OCI-LY7 (cell line): ENCODE results near the gene TMEM204. TPM values are rescaled to one million over a fixed set of nuclear protein-coding genes. Genes with fewer than 3 reads are reported as not detected.

Experiments
- BruUV-seq: library from RNA; stranded (reverse); fragments of 400-500 nt; replicated peaks from 2 replicates; lab custom pipeline; 2021; lab: Mats Ljungman, UMichigan
- CTCF ChIA-PET: fragments of 300-600 bp; sonication (Branson Sonifier 250); formaldehyde crosslinking; loops from one replicate; lab custom pipeline; 2022; ENCODE audit warnings: antibody characterized with exemption; ENCODE audit not compliant: unreplicated experiment; lab: Charles Lee
- POLR2A ChIA-PET: fragments of 300-600 bp; sonication (Branson Sonifier 250); formaldehyde crosslinking; loops from one replicate; lab custom pipeline; 2022; ENCODE audit warnings: antibody characterized with exemption; lab: Charles Lee
- DNase-seq: peaks from one replicate; pipeline ENCODE4 v3.0.0-alpha.2; 2015; ENCODE audit warnings: low spot score
- H2AFZ ChIP-seq: fragments of 200-600 bp; sonication (generic), shearing (Covaris generic); 2 replicates; pipeline ENCODE4 v1.6.1; 2014; ENCODE audit warnings: mild to moderate bottlenecking, antibody characterized with exemption, low read length, moderate library complexity
- H3K27ac ChIP-seq: fragments of 200-600 bp; sonication (generic); 2 replicates; pipeline ENCODE4 v1.5.1; 2014; ENCODE audit warnings: mixed run types, low read depth, mild to moderate bottlenecking, moderate library complexity, low read length, inconsistent platforms; ENCODE audit not compliant: poor library complexity, severe bottlenecking
- H3K36me3 ChIP-seq: fragments of 200-600 bp; sonication (generic); 2 replicates; pipeline ENCODE4 v1.6.1; 2014; ENCODE audit warnings: mild to moderate bottlenecking, antibody characterized with exemption, low read length, moderate library complexity, mixed read lengths; ENCODE audit not compliant: insufficient read depth
- H3K4me1 ChIP-seq: fragments of 200-600 bp; sonication (generic); 2 replicates; pipeline ENCODE4 v1.5.1; 2014; ENCODE audit warnings: mild to moderate bottlenecking, low read length; ENCODE audit not compliant: insufficient read depth, poor library complexity, severe bottlenecking
- H3K4me2 ChIP-seq: fragments of 200-600 bp; sonication (generic); 2 replicates; pipeline ENCODE4 v1.6.1; 2014; ENCODE audit warnings: mild to moderate bottlenecking, low read length
- H3K4me3 ChIP-seq: fragments of 200-600 bp; sonication (generic); 2 replicates; pipeline ENCODE4 v1.5.1; 2014; ENCODE audit warnings: mild to moderate bottlenecking, low read depth, low read length; ENCODE audit not compliant: poor library complexity, severe bottlenecking
- H3K79me2 ChIP-seq: fragments of 200-600 bp; sonication (generic); 2 replicates; pipeline ENCODE4 v1.6.1; 2016; ENCODE audit warnings: low read depth, mild to moderate bottlenecking, low read length, moderate library complexity, mixed read lengths; ENCODE audit not compliant: insufficient read depth
- H3K9me2 ChIP-seq: fragments of 200-600 bp; sonication (generic); 2 replicates; pipeline ENCODE4 v1.6.1; 2016; ENCODE audit warnings: mild to moderate bottlenecking, low read length, mixed read lengths; ENCODE audit not compliant: insufficient read depth
- H3K9me3 ChIP-seq: fragments of 200-600 bp; sonication (generic); 2 replicates; pipeline ENCODE4 v1.6.1; 2014; ENCODE audit warnings: mild to moderate bottlenecking, mixed run types, low read length, mixed read lengths
- H4K20me1 ChIP-seq: fragments of 200-600 bp; sonication (generic); 2 replicates; pipeline ENCODE4 v1.6.1; 2014; ENCODE audit warnings: mild to moderate bottlenecking, antibody characterized with exemption, low read length, moderate library complexity, mixed read lengths; ENCODE audit not compliant: insufficient read depth
- EZH2phosphoT487 ChIP-seq: fragments of 200-600 bp; sonication (generic); IDR thresholded peaks from 2 replicates; pipeline ENCODE4 v1.6.1; 2018; ENCODE audit warnings: low read depth, borderline replicate concordance, mild to moderate bottlenecking, mixed run types, antibody characterized with exemption, low read length, moderate library complexity, mixed read lengths
- intact Hi-C: fragments of 100-400 bp; cut with micrococcal nuclease; formaldehyde crosslinking; loops from one replicate; pipeline ENCODE4 v1.10.0; 2022; ENCODE audit not compliant: unreplicated experiment
- total RNA-seq, 2 experiments: library from RNA; depleted of rRNA in 1 of 2; stranded (reverse); fragments of >200 nt in 1 of 2; shearing (Covaris generic) in 1 of 2; gene quantifications; 2 replicates each; pipeline ENCODE4 v1.2.3, GENCODE V29; 2014 to 2022
- TF ChIP-seq, protein P1 (sequence below): fragments of 200-600 bp; sonication (generic); conservative IDR thresholded peaks from 2 replicates; pipeline ENCODE4 v1.5.1; 2014; ENCODE audit warnings: mild to moderate bottlenecking, antibody characterized with exemption, low read length, moderate library complexity, mixed read lengths

Gene TMEM204
- total RNA-seq, 2 experiments from 2014 or later, result not detected

- ChIA-PET CTCF (no interaction called here), POLR2A (no interaction called here)
- H3K27ac ChIP-seq, result no peak overlapping the region
- no peak for DNase-seq
- no TSS peak for BruUV-seq
- H3K79me2 ChIP-seq, result no peaks in the 10 kb centered on the region
- H3K9me2 ChIP-seq, result no peaks in the 10 kb centered on the region
- no peak overlapping the region for H3K4me3 ChIP-seq
- no peak for TF ChIP-seq EZH2phosphoT487
- TF ChIP-seq, protein P1, sequence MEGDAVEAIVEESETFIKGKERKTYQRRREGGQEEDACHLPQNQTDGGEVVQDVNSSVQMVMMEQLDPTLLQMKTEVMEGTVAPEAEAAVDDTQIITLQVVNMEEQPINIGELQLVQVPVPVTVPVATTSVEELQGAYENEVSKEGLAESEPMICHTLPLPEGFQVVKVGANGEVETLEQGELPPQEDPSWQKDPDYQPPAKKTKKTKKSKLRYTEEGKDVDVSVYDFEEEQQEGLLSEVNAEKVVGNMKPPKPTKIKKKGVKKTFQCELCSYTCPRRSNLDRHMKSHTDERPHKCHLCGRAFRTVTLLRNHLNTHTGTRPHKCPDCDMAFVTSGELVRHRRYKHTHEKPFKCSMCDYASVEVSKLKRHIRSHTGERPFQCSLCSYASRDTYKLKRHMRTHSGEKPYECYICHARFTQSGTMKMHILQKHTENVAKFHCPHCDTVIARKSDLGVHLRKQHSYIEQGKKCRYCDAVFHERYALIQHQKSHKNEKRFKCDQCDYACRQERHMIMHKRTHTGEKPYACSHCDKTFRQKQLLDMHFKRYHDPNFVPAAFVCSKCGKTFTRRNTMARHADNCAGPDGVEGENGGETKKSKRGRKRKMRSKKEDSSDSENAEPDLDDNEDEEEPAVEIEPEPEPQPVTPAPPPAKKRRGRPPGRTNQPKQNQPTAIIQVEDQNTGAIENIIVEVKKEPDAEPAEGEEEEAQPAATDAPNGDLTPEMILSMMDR, result no peak
- no peaks in the 10 kb centered on the region for H3K4me1 ChIP-seq
- H3K4me2 ChIP-seq, result no peak overlapping the region
- intact Hi-C loops, result no loop called here
- no peaks in the 10 kb centered on the region; the same call in 1 of the 2 replicates for H3K36me3 ChIP-seq
- no peak overlapping the region for H2AFZ ChIP-seq
- H3K9me3 ChIP-seq, result no peaks in the 10 kb centered on the region
- H4K20me1 ChIP-seq, result no peaks in the 10 kb centered on the region
Observed at GRCh38 chr16:1580956-1581355, 47.5 kb downstream of the TMEM204 start.

DNA sequence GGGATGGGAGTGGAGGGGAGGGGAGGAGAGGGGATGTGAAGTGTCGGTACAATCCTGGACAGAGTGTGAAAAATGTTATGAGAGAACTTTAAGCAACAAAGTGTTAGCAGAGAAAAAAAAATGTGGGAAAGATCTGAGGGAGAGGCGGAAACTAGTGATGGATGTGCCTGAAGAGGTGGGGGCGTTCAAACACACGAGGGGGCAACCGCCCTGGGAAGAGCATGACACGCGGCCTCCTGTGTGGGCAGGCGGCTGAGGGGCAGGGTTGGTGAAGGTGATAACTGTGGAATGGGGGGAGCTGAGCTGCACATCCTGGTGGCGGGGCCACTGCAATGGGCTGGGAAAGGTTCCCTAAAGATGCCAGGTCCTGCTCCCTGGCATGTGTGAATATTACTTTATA, 48.3 kb downstream of the TMEM204 start:
- Histone ChIP-seq H3K79me2 (no peaks in the 10 kb centered on the region), H3K9me2 (no peaks in the 10 kb centered on the region), H3K4me3 (no peak overlapping the region), H3K27ac (no peak overlapping the region), H3K9me3 (no peaks in the 10 kb centered on the region), H3K4me2 (no peak overlapping the region), H3K36me3 (no peaks in the 10 kb centered on the region; the same call in 1 of the 2 replicates), H3K4me1 (no peaks in the 10 kb centered on the region), H2AFZ (no peak overlapping the region), H4K20me1 (no peaks in the 10 kb centered on the region)
- intact Hi-C loops, result no loop called here
- DNase-seq, result no peak
- ChIA-PET POLR2A (no interaction called here), CTCF (no interaction called here)
- no TSS peak for BruUV-seq
- no peak for TF ChIP-seq EZH2phosphoT487
- TF ChIP-seq, protein P1, result no peak

- no peak for TF ChIP-seq EZH2phosphoT487
- TF ChIP-seq, protein P1, result no peak
- intact Hi-C loops, result no loop called here
- H3K4me3 ChIP-seq, result no peak overlapping the region
- no TSS peak for BruUV-seq
- H3K4me2 ChIP-seq, result no peak overlapping the region
- H3K36me3 ChIP-seq, result no peaks in the 10 kb centered on the region; the same call in 1 of the 2 replicates
- no peaks in the 10 kb centered on the region for H4K20me1 ChIP-seq
- no peak overlapping the region for H3K27ac ChIP-seq
- no peaks in the 10 kb centered on the region for H3K9me2 ChIP-seq
- ChIA-PET POLR2A (no interaction called here), CTCF (no interaction called here)
- no peak for DNase-seq
- H3K79me2 ChIP-seq, result no peaks in the 10 kb centered on the region
- H3K9me3 ChIP-seq, result no peaks in the 10 kb centered on the region
- no peaks in the 10 kb centered on the region for H3K4me1 ChIP-seq
- H2AFZ ChIP-seq, result no peak overlapping the region
Observed at GRCh38 chr16:1583180-1583579, 49.7 kb downstream of the TMEM204 start.
